Mucosa of rectum (tissue), 2 donors: ENCODE results near the gene SYT7.

Experiments used
- H3K27ac ChIP-seq, 2 donors: one replicate each; pipeline ENCODE4 v1.7.0; 2013; ENCODE audit warnings: inconsistent platforms in 2 of 2, low read depth in 2 of 2, low read length in 2 of 2
- H3K27me3 ChIP-seq, 2 donors: one replicate each; pipeline ENCODE4 v1.7.0; 2013; ENCODE audit warnings: low read length in 2 of 2; ENCODE audit not compliant: control insufficient read depth in 2 of 2, insufficient read depth in 2 of 2
- H3K36me3 ChIP-seq, 2 donors: one replicate each; pipeline ENCODE4 v1.7.0; 2013; ENCODE audit warnings: low read length in 2 of 2; ENCODE audit not compliant: control insufficient read depth in 2 of 2, insufficient read depth in 2 of 2
- H3K4me1 ChIP-seq, 2 donors: one replicate each; pipeline ENCODE4 v1.7.0; 2013; ENCODE audit warnings: low read length in 2 of 2, mild to moderate bottlenecking in 1 of 2; ENCODE audit not compliant: control insufficient read depth in 2 of 2, insufficient read depth in 2 of 2
- H3K4me3 ChIP-seq, 2 donors: one replicate each; pipeline ENCODE4 v1.7.0; 2013; ENCODE audit warnings: low read length in 2 of 2
- H3K9ac ChIP-seq, 2 donors: one replicate each; pipeline ENCODE4 v1.7.0; 2013; ENCODE audit warnings: low read length in 2 of 2, low read depth in 1 of 2, mild to moderate bottlenecking in 1 of 2
- H3K9me3 ChIP-seq, 2 donors: one replicate each; pipeline ENCODE4 v1.7.0; 2013; ENCODE audit warnings: low read length in 2 of 2; ENCODE audit not compliant: control insufficient read depth in 2 of 2
- donor health status: healthy.
- donor health status: Normal muscosa, but diverticular disease.

SYT7 gene

DNA sequence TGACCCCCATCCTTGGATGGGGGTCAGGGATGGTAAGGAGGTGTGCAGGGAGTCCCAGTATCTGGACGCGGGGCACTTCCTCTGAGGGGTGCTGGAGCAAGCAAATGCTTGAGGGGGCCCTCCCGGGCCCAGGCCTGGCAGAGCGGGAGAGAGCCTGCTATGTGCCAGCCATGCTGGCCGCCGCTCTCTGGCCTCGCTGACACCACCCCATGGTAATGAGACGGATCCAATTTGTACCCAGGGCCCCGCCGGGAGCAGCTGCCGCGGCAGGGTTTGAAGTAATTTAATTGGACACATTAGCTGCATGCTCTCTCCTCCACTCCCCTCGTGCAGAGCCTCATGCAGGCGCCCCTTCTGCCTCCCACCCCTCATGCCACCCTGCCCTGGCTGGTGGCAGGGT, 6.3 kb downstream of the SYT7 start:
- no peak overlapping the region for H3K27ac ChIP-seq
- no peaks in the 10 kb centered on the region for H3K4me1 ChIP-seq
- no peak overlapping the region for H3K9ac ChIP-seq
- H3K4me3 ChIP-seq = no peak overlapping the region
- H3K36me3 ChIP-seq = no peaks in the 10 kb centered on the region
- no peaks in the 10 kb centered on the region for H3K9me3 ChIP-seq
- H3K27me3 ChIP-seq = peaks cover 7 to 9% of the 10 kb centered on the region in 2 donors

DNA sequence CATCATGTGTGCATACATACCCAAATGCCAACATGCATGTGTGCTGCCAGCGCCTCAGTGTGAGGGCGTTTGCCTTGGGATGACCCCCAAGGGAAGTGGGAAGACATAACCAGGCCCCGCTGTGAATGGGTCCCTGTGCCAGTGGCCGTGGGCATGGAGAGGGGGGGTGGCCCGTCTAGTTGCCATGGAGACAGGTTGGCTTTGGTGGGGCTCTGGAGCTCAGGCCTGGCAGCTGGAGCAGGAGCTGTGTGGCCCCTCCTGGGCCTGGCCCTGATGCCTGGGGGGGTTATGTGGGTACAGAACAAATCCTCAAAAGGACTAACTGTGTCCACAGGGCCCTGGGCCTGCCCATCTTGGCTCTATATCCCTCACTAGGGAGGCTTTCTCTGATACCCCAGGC, 8.0 kb downstream of the SYT7 start:
- no peaks in the 10 kb centered on the region for H3K36me3 ChIP-seq
- peaks cover 0 to 5% of the 10 kb centered on the region in 2 donors for H3K4me1 ChIP-seq
- peaks cover 3 to 5% of the 10 kb centered on the region in 2 donors for H3K27me3 ChIP-seq
- H3K9ac ChIP-seq = no peak overlapping the region
- H3K9me3 ChIP-seq = no peaks in the 10 kb centered on the region
- no peak overlapping the region for H3K4me3 ChIP-seq
- H3K27ac ChIP-seq = no peak overlapping the region

DNA sequence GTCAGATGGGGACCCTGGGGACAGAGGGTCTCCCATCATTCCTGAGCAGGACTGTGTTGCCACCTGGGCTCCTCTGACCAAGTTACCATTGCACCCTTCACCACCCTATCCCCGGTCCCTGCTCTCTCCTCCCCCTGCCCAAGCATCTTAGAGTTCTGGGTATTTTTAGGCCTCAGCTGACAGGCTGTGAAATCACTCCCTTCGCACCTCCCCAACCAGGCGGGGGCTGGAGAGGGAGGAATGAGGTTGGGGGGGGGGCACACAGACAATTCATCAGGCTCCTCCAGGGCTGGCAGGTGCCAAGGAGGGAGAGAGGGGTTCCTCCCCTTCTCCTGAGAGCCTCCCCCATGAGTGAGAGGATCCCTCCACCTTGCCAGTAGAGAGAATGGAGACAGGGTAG, 9.0 kb downstream of the SYT7 start:
- Histone ChIP-seq H3K4me1 (peaks cover 0 to 9% of the 10 kb centered on the region in 2 donors), H3K36me3 (no peaks in the 10 kb centered on the region), H3K4me3 (no peak overlapping the region), H3K9ac (no peak overlapping the region), H3K9me3 (no peaks in the 10 kb centered on the region), H3K27me3 (peaks cover 3 to 5% of the 10 kb centered on the region in 2 donors), H3K27ac (no peak overlapping the region)

DNA sequence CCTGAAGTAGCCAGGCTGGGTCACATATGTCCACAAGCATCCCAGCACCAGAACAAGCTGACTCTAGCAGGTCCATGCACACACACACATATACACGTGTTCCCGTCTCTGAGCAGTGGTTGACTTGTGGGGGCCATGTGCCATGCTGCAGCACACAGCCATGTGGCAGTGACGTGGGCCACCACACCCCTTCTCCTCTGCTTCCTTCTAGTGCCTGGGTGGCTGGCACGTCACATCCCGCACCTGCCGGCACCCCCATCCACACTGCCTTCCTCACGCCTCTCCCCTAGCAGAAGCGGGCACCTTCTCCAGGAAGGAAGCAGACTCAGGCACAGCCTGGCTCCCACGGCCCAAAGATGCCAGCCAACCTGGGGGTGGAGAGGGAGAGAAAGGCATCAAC, 9.5 kb downstream of the SYT7 start:
- Histone ChIP-seq H3K27me3 (peaks cover 3 to 9% of the 10 kb centered on the region in 2 donors), H3K9me3 (no peaks in the 10 kb centered on the region), H3K36me3 (no peaks in the 10 kb centered on the region), H3K4me1 (peaks cover 0 to 9% of the 10 kb centered on the region in 2 donors), H3K4me3 (no peak overlapping the region), H3K27ac (no peak overlapping the region), H3K9ac (no peak overlapping the region)

DNA sequence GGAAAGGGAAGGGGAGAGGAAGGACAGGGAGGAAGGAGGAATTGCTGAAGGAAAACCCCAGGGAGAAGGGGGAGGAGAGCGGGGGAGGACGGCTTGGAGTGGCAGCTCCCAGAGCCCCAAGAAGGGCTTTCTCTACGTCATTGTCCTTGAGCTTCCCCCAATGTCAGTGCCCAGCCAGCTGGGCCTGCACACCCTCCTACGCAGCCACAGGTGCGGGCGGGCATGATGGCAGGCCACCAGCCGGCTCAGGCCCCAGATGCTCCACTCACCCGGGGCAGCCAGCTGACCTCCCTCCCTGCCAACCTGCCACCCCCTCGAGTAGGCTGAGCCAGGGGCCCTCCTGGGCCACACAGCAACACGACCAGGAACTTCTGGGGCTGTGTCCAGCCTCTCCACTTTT, 11.2 kb downstream of the SYT7 start:
- Histone ChIP-seq H3K9me3 (no peaks in the 10 kb centered on the region), H3K27ac (no peak overlapping the region), H3K4me3 (no peak overlapping the region), H3K9ac (no peak overlapping the region), H3K36me3 (no peaks in the 10 kb centered on the region), H3K27me3 (peaks cover 5 to 10% of the 10 kb centered on the region in 2 donors), H3K4me1 (peaks cover 0 to 9% of the 10 kb centered on the region in 2 donors)

DNA sequence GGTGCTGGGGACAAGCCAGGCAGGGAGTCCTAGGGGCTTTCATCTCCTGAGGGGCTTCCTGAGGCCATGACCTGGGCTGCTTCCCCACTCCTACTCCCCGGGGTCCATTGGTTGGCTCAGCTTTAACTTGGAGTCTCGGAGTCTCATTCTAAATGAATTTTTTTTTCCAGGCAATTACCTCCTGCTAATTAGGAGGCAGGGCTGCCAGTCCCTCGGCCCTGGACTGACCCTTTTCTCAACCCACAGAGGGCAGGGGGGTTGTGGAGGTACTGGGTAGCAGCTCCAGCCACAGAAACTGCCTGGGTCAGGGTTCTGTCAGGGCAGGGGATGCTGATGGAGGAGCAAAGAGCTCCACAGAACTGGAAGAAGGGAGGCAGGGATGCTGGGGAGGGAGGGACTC, 11.9 kb downstream of the SYT7 start:
- no peak overlapping the region for H3K27ac ChIP-seq

DNA sequence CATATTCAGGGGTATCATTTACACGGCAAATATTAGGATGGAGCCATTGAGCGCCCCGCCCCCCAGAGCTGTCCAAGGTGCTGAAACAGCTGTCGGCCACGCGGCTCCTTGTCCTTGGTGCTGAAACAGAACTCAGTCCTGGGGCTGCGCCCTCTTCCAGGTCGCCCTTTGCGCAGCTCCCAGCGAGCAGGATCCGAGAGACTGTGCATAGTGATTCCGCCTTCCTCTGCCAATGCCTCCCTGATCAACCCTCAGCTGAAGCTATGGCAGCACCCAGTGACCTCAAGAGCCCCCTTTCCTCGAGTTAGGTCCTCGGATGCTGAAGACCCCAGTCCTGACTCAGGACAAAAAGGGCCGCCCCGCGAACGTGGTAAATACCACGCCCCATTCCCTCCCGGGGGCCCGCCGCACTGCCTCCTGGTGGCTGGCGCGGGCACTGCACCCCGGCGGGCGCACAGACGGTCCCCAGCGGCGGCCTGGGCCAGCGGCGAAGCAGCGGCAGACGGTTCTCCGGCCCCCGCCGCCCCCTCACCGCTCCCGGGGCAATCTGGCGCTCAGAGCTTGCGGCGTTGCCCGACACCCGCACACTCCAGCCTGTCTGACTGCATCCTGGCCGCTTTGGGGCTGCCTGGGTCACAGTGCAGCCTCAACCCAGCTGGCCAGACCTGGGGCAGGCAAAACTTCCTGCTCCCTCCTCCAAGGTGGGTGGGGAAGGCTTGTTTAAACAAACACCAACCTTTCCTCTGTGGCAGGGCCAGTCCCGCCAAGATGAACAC, 13.4 kb downstream of the SYT7 start:
- H3K4me3 ChIP-seq = no peak overlapping the region
- H3K27ac ChIP-seq = no peak overlapping the region
- H3K36me3 ChIP-seq = no peaks in the 10 kb centered on the region
- no peaks in the 10 kb centered on the region for H3K9me3 ChIP-seq
- peaks cover 0 to 9% of the 10 kb centered on the region in 2 donors for H3K4me1 ChIP-seq
- H3K27me3 ChIP-seq = peaks cover 8 to 12% of the 10 kb centered on the region in 2 donors
- no peak overlapping the region for H3K9ac ChIP-seq

More for the DNA sequence above, 11.9 kb downstream of the SYT7 start:
- Histone ChIP-seq H3K36me3 (no peaks in the 10 kb centered on the region), H3K4me3 (no peak overlapping the region), H3K4me1 (peaks cover 0 to 9% of the 10 kb centered on the region in 2 donors), H3K27me3 (peaks cover 8 to 10% of the 10 kb centered on the region in 2 donors), H3K9ac (no peak overlapping the region), H3K9me3 (no peaks in the 10 kb centered on the region)

DNA sequence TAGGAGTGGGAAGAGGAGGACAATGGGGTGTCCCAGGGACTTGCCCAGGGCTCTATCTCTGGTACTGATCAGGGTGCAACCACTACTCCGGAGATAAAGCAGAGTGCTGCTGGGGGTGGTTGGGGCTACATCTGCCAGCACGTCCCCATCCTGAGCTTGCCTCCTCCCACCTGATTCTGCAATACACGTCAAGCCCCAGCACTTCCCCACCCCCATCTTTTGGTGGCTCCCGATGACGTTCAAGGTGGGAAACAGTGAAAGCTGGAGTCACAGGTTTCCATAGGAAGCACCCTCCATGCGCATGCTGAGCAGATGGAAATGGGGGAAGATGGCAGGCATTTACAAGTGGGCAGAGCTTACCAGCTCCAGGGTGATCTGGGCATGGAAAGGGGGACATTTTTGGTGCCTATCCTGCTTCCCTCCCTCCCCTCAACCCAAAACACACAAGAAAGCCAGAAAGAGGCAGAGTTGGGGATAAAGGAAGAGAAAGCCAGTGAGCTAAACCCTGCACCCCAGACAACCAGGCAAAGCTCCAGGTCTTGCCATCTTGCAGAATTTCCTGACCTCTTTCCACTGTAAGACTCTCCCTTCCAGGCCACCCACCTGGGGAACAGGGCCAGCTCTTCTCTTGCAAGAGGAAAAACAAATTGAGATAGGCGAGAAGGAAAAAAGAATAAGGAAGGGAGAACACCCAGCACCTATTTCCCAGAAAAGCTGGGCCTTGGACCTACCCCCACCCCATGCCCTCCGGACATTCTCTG, 15.8 kb downstream of the SYT7 start:
- Histone ChIP-seq H3K9ac (no peak overlapping the region), H3K27ac (no peak overlapping the region), H3K9me3 (no peaks in the 10 kb centered on the region), H3K36me3 (no peaks in the 10 kb centered on the region), H3K27me3 (peaks cover 8 to 10% of the 10 kb centered on the region in 2 donors), H3K4me1 (peaks cover 0 to 9% of the 10 kb centered on the region in 2 donors), H3K4me3 (no peak overlapping the region)

DNA sequence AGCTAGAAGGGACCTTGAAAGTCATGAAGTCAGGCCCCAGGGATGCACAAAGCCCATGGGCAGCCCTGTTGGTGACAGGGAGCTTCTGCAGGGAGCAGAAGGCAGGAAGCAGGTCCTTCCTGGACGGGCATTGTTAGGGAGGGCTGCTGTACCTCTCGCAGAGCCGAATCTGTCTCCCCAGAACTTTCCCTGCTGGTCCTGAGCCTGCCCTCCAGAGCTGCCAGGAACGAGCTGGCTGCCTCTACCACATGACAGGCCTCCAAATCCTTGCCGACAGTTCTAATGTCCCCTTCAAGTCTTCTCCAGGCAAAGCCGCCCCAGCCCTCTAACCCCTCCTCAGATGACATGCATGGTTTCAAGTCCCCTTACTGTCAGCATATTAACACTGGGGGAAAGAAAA, 20.1 kb downstream of the SYT7 start:
- Histone ChIP-seq H3K9me3 (no peaks in the 10 kb centered on the region), H3K4me1 (no peaks in the 10 kb centered on the region), H3K27ac (no peak overlapping the region), H3K36me3 (no peaks in the 10 kb centered on the region), H3K27me3 (peaks cover 9 to 22% of the 10 kb centered on the region in 2 donors), H3K9ac (no peak overlapping the region), H3K4me3 (no peak overlapping the region)

DNA sequence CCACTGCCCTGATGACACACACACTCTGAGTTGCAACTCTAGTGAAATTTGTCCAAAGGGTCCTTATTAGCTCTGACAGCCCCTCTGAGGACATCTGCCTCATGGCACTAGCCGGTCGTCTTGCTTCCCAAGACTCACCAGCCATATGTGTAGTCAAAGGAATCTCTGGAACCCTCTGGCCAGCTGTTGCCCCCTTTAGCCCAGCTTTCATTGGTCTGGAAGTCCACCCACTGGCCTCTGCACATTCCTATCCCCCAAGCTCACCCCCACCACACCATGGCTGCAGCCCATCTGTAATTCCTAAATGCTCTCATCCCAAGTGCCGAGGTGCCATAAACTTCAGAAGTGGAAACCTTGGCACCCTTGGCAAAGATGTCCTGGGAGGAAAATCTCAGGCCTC, 24.3 kb downstream of the SYT7 start:
- peaks cover 24 to 33% of the 10 kb centered on the region in 2 donors for H3K27me3 ChIP-seq

More for the DNA sequence above, 24.3 kb downstream of the SYT7 start:
- Histone ChIP-seq H3K27ac (no peak overlapping the region), H3K9ac (no peak overlapping the region), H3K4me1 (peaks cover 0 to 9% of the 10 kb centered on the region in 2 donors), H3K9me3 (no peaks in the 10 kb centered on the region), H3K36me3 (no peaks in the 10 kb centered on the region), H3K4me3 (no peak overlapping the region)
